Stimulated activated CD4-positive, alpha-beta T cell treated with anti-CD3 and anti-CD28 coated beads, Interleukin-2, amount 100 ng/mL, for 24 hours (primary cell): ENCODE data around the gene NRXN3.

Source experiments
- DNase-seq, 2 donors: peaks; one replicate each; pipeline ENCODE4 v3.0.0-alpha.2; 2020

Gene NRXN3

GRCh38 chr14:78598046-78598920 is 428.1 kb downstream of the NRXN3 start:
- peak; percentile 34 to 43 for DNase-seq

- DNase-seq: no peak
These were observed 435.0 kb downstream of the NRXN3 start for GRCh38 chr14:78605025-78605762.

GRCh38 chr14:78605897-78606500 is 435.8 kb downstream of the NRXN3 start:
- no peak for DNase-seq

GRCh38 chr14:78608998-78609787 is 439.0 kb downstream of the NRXN3 start:
- DNase-seq: no peak

GRCh38 chr14:78610994-78611393 is 440.8 kb downstream of the NRXN3 start:
- DNase-seq: no peak

GRCh38 chr14:78611796-78612571 is 441.8 kb downstream of the NRXN3 start:
- no peak for DNase-seq

- no peak for DNase-seq
These were observed 442.5 kb downstream of the NRXN3 start for GRCh38 chr14:78612666-78613065.

GRCh38 chr14:78614593-78614992 is 444.4 kb downstream of the NRXN3 start:
- DNase-seq: no peak

- no peak for DNase-seq
These were observed 447.6 kb downstream of the NRXN3 start for GRCh38 chr14:78617735-78618134.

GRCh38 chr14:78618368-78618767 is 448.2 kb downstream of the NRXN3 start:
- DNase-seq: no peak

- no peak for DNase-seq
These were observed 456.9 kb downstream of the NRXN3 start for GRCh38 chr14:78627114-78627513.

- no peak for DNase-seq
These were observed 461.4 kb downstream of the NRXN3 start for GRCh38 chr14:78631551-78631950.

- DNase-seq: no peak
These were observed 463.6 kb downstream of the NRXN3 start for GRCh38 chr14:78633752-78634151.

- DNase-seq: no peak
These were observed 467.3 kb downstream of the NRXN3 start for GRCh38 chr14:78637489-78637888.

GRCh38 chr14:78637908-78638475 is 467.8 kb downstream of the NRXN3 start:
- DNase-seq: no peak

- DNase-seq: no peak
These were observed 468.8 kb downstream of the NRXN3 start for GRCh38 chr14:78638926-78639325.

GRCh38 chr14:78644824-78645559 is 474.8 kb downstream of the NRXN3 start:
- DNase-seq: no peak

- no peak for DNase-seq
These were observed 482.6 kb downstream of the NRXN3 start for GRCh38 chr14:78652727-78653126.

GRCh38 chr14:78653173-78653572 is 483.0 kb downstream of the NRXN3 start:
- no peak for DNase-seq

- DNase-seq: no peak
These were observed 487.3 kb downstream of the NRXN3 start for GRCh38 chr14:78657451-78657850.

GRCh38 chr14:78664841-78665240 is 494.7 kb downstream of the NRXN3 start:
- DNase-seq: no peak
